ENCODE measurements around the gene SPTBN5. TPM values are rescaled to one million over a fixed set of nuclear protein-coding genes. Genes with fewer than 3 reads are reported as not detected.

Gene SPTBN5
- total RNA-seq, 1 experiment from 2014 or later: 0.96 TPM

DNA sequence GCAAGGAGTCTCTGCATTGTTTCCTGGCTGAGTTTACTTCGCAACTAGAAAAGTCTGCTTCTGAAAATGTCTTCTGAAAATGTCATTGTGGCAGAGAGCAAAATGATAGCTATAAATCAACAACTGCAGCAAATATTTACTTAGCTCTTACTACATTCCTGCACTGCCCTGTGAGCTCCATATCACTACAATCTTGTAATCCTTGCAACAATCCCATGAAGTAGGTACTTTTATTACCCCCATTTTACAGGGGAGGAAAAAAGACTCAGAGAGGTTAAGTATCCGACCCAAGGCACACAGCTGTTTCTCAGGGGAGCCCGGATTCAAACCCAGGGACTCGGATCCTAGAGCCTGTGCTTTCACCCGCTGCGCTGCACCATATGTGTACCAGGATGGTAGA is 34.2 kb upstream of the SPTBN5 start:
- Histone ChIP-seq H3K36me3 (ENCODE audit: control insufficient read depth in 1 of 2, insufficient read depth in 2 of 2, low read length in 2 of 2) (peaks cover 0 to 13% of the 10 kb centered on the region in 2 experiments; a peak in 1 of 4 replicates), H4K20me1 (ENCODE audit: insufficient read depth) (no peaks in the 10 kb centered on the region), H3K27me3 (ENCODE audit: insufficient read depth, low read length) (no peaks in the 10 kb centered on the region), H3K9me2 (ENCODE audit: insufficient read depth) (no peaks in the 10 kb centered on the region), H3K9ac (ENCODE audit: low read length) (no peak overlapping the region), H3K27ac (ENCODE audit: low read depth, low read length) (no peak overlapping the region), H3K4me2 (ENCODE audit: low read length) (no peak overlapping the region), H2AFZ (ENCODE audit: low read depth, low read length, poor library complexity, severe bottlenecking) (no peak overlapping the region), H3K79me2 (ENCODE audit: insufficient read depth, low read length) (peaks cover 38% of the 10 kb centered on the region; the same call in 1 of the 2 replicates), H3K9me3 (ENCODE audit: control insufficient read depth in 1 of 2, insufficient read depth in 1 of 2, low read depth in 1 of 2, low read length in 2 of 2) (no peaks in the 10 kb centered on the region), H3K4me3 (replicated peaks in 1 of 2; ENCODE audit: low read depth in 1 of 2, low read length in 2 of 2) (no peak overlapping the region), H3K4me1 (ENCODE audit: control insufficient read depth in 1 of 2, insufficient read depth in 2 of 2, low read length in 2 of 2) (peaks cover 18 to 40% of the 10 kb centered on the region in 2 experiments)
- POLR2A ChIA-PET: no interaction called here
- TF ChIP-seq ELF1 (IDR thresholded peaks at IDR 0.05; ENCODE audit: borderline replicate concordance, low read depth) (no peak), SRF (IDR thresholded peaks at IDR 0.05; ENCODE audit: low read depth) (no peak), RAD21 (IDR thresholded peaks at IDR 0.05; ENCODE audit: low read depth) (no peak), YY1 (IDR thresholded peaks at IDR 0.05; ENCODE audit: extremely low read depth, insufficient replicate concordance, low read depth, low read length) (no peak), SIN3A (IDR thresholded peaks at IDR 0.05; ENCODE audit: low read depth) (no peak), JUND (IDR thresholded peaks at IDR 0.05) (no peak), SP1 (IDR thresholded peaks at IDR 0.05; ENCODE audit: low read depth) (no peak), EZH2 (IDR thresholded peaks at IDR 0.05) (no peak), CBX3 (IDR thresholded peaks at IDR 0.05; ENCODE audit: low read depth) (no peak)
- TF ChIP-seq, protein P1, sequence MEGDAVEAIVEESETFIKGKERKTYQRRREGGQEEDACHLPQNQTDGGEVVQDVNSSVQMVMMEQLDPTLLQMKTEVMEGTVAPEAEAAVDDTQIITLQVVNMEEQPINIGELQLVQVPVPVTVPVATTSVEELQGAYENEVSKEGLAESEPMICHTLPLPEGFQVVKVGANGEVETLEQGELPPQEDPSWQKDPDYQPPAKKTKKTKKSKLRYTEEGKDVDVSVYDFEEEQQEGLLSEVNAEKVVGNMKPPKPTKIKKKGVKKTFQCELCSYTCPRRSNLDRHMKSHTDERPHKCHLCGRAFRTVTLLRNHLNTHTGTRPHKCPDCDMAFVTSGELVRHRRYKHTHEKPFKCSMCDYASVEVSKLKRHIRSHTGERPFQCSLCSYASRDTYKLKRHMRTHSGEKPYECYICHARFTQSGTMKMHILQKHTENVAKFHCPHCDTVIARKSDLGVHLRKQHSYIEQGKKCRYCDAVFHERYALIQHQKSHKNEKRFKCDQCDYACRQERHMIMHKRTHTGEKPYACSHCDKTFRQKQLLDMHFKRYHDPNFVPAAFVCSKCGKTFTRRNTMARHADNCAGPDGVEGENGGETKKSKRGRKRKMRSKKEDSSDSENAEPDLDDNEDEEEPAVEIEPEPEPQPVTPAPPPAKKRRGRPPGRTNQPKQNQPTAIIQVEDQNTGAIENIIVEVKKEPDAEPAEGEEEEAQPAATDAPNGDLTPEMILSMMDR (IDR thresholded peaks at IDR 0.05 in 2 of 3, conservative IDR thresholded peaks at IDR 0.05 in 1 of 3; ENCODE audit: borderline replicate concordance in 1 of 3, insufficient read depth in 1 of 3, low read depth in 2 of 3, low read length in 2 of 3): no peak
- intact Hi-C loops (cut with micrococcal nuclease): no loop called here
- no peak for ATAC-seq
- CTCF ChIA-PET: no interaction called here
- no peak for DNase-seq (ENCODE audit: low read depth, low spot score)
- RAD21 ChIA-PET (ENCODE audit: low non-redundant PET in 1 of 2, low total read pairs in 2 of 2, uncharacterized antibody in 2 of 2, unreplicated experiment in 2 of 2): no interaction called here
- no TSS peak for BruUV-seq (replicated peaks)

All from HCT116 (cell line).